Mucosa of descending colon (tissue), 3 donors: ENCODE data around the gene TTC33. TPM values are rescaled to one million over a fixed set of nuclear protein-coding genes. Genes with fewer than 3 reads are reported as not detected.

Source experiments
- ATAC-seq: fragments of 200-7000 bp; cut with Tn5 transposase; one replicate; pipeline ENCODE4 v1.9.1; 2020; ENCODE audit warnings: mild to moderate bottlenecking, moderate library complexity
- DNase-seq, 3 donors: peaks; one replicate each; pipeline ENCODE4 v3.0.0-alpha.2; 2020
- H3K36me3 ChIP-seq: fragments of 200-600 bp; one replicate; pipeline ENCODE4 v1.8.0; 2021; ENCODE audit warnings: low read depth, mild to moderate bottlenecking
- H3K4me1 ChIP-seq: fragments of 200-600 bp; one replicate; pipeline ENCODE4 v1.8.0; 2021; ENCODE audit warnings: low read depth, mild to moderate bottlenecking
- H3K4me3 ChIP-seq: fragments of 200-600 bp; one replicate; pipeline ENCODE4 v1.8.0; 2021; ENCODE audit warnings: mild to moderate bottlenecking
- H3K9me3 ChIP-seq: fragments of 200-600 bp; one replicate; pipeline ENCODE4 v1.8.0; 2021; ENCODE audit warnings: mild to moderate bottlenecking
- intact Hi-C, 2 donors: fragments of 100-400 bp; cut with DNase I in 1 of 2; cut with micrococcal nuclease in 1 of 2; formaldehyde crosslinking; loops; one replicate each; pipeline versions ENCODE4 v1.11.0 to v1.11.1; 2022; cut with DNase I, micrococcal nuclease
- total RNA-seq, 3 donors: library from RNA; stranded (reverse); fragmentation: NEBNext Ultra II Directional in 2 of 3; extraction: Animal tissue kit (Norgen Biotek cat#: 25700) in 2 of 3; gene quantifications; one replicate each; pipeline versions ENCODE4 v1.2.1 to v1.2.4, GENCODE V29; 2021 to 2023
- TF ChIP-seq, protein P1 (sequence below): fragments of 200-600 bp; IDR thresholded peaks from one replicate; pipeline ENCODE4 v1.8.0; 2022; ENCODE audit warnings: antibody characterized with exemption, mild to moderate bottlenecking
- donor health status: DM: no; HTN: no; CAD: no; lungs with moderate emphysema.
- donor health status: DM: no; HTN: no; CAD: no.
- donor health status: DM: no; HTN: yes; CAD: no.

TTC33 gene
- total RNA-seq, 3 donors from 2014 or later: 15.1 to 22.6 (median 17.2) TPM

DNA sequence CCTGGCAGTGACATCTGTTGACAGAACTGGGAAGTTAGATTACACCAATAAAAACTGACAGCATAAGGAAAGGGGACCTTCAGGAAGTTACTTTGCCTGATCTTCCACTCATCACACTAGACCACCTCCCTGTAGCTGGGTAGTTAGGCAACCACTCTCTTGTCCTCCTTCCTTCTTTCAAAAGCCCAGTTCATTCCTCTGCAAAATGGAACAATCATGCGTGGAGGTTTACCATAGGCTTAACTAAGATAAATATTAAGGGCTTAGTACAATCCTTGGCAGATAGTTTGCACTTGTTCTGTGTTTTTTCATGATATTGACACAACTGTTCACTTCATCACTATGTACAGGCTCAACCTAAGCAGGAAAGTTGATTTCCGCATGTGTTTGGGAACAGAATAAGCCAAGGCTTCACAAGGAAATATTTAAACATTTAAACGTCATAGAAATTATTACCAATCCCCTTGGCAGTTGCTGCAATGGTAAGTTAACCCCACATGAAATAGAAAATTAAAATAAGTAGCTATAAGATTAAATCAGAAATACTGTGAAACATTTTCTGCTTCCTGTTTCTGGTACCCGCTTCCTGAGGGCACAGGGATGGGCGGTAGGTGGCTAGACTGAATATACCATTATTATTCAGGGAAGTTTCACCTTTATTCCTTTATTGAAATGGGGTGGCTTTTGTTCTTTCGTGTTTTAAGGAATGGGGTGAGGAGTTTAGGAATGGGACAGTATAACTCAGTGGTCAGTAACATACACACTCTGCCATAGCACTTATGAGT, 86.0 kb downstream of the TTC33 start:
- Histone ChIP-seq H3K9me3 (no peaks in the 10 kb centered on the region), H3K36me3 (no peaks in the 10 kb centered on the region), H3K4me1 (no peaks in the 10 kb centered on the region), H3K4me3 (no peak overlapping the region)
- TF ChIP-seq, protein P1, sequence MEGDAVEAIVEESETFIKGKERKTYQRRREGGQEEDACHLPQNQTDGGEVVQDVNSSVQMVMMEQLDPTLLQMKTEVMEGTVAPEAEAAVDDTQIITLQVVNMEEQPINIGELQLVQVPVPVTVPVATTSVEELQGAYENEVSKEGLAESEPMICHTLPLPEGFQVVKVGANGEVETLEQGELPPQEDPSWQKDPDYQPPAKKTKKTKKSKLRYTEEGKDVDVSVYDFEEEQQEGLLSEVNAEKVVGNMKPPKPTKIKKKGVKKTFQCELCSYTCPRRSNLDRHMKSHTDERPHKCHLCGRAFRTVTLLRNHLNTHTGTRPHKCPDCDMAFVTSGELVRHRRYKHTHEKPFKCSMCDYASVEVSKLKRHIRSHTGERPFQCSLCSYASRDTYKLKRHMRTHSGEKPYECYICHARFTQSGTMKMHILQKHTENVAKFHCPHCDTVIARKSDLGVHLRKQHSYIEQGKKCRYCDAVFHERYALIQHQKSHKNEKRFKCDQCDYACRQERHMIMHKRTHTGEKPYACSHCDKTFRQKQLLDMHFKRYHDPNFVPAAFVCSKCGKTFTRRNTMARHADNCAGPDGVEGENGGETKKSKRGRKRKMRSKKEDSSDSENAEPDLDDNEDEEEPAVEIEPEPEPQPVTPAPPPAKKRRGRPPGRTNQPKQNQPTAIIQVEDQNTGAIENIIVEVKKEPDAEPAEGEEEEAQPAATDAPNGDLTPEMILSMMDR: no peak
- no peak for DNase-seq
- intact Hi-C loops: no loop called here
- ATAC-seq: peak; percentile 63

DNA sequence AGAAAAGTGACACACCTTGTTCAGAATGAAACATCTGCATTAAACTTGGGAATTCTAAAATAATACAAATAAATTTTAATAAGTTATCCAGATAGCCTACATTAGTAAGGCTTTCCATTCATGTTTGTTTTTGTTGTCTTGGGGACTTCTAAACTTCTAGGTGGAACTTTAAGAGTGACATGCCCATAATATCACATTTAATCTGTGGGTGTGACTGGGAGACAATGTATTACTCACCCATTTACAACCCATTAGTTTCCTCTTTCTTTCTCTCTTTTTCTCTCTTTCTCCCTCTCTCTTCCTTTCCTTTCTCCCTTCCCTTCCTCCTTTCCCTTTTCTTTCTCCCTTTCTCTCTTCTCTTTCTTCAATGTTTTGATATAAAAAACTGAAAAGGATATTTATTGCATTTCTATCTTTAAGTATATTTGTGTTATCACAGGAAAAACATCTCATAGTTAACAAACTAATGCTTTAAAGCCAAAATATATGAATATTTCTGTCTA, 88.5 kb downstream of the TTC33 start:
- no peak overlapping the region for H3K4me3 ChIP-seq
- no peaks in the 10 kb centered on the region for H3K9me3 ChIP-seq
- no peak for DNase-seq
- no peaks in the 10 kb centered on the region for H3K36me3 ChIP-seq
- TF ChIP-seq, protein P1: no peak
- ATAC-seq: peak; percentile 57
- H3K4me1 ChIP-seq: no peaks in the 10 kb centered on the region
- intact Hi-C loops: no loop called here

DNA sequence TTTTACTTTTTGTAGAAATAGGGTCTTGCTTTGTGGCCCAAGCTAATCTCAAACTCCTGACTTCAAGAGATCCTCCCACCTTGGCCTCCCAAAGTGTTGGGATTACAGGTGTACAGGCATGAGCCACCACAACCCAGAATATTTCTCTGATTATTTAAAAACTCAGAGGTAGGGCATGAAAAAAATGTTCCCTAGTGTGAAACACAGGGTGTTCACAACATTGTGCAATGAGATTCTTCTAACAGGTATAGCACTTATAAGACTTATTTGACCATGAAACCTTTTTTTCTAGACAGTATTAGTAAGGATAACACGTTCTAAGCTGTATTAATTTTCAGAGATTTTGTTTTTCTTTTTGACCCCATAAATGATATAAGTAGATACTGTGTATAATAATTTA, 89.1 kb downstream of the TTC33 start:
- TF ChIP-seq, protein P1: no peak
- ATAC-seq (no peak), DNase-seq (no peak)
- no peaks in the 10 kb centered on the region for H3K36me3 ChIP-seq
- H3K4me3 ChIP-seq: no peak overlapping the region
- intact Hi-C loops: no loop called here
- no peaks in the 10 kb centered on the region for H3K4me1 ChIP-seq
- H3K9me3 ChIP-seq: no peaks in the 10 kb centered on the region

DNA sequence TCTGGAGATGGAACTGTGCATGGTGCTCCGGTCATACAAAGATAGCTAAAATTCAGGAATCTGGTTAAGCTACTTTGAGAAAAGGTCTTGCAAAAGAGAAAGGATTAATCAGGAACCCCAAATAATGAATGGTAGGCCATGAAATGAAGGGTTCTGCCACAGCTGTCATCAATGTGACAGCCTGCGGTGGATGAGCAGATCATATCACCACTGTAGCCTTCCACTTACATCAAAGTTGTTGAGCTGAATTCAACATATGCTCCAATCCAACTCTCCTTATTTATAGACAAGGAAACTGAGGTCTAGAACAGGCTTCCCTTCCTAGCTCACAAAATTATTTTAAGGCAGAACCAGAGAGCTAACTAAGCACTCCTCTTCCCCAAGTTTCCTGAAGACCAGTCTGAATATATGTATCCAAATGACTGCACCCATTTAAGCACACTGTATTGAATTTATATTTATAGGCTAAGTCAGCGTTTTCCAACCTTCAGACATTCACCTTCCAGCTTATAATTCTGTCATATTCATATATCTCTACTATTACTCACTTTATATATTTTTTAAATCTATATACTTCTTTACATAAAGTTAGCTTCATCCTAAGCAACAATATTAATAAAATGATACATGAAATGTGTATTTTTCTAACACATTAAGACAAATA, 90.0 kb downstream of the TTC33 start:
- Histone ChIP-seq H3K4me3 (no peak overlapping the region), H3K9me3 (no peaks in the 10 kb centered on the region), H3K4me1 (no peaks in the 10 kb centered on the region), H3K36me3 (no peaks in the 10 kb centered on the region)
- no peak for ATAC-seq
- intact Hi-C loops: no loop called here
- TF ChIP-seq, protein P1: no peak
- DNase-seq: no peak

DNA sequence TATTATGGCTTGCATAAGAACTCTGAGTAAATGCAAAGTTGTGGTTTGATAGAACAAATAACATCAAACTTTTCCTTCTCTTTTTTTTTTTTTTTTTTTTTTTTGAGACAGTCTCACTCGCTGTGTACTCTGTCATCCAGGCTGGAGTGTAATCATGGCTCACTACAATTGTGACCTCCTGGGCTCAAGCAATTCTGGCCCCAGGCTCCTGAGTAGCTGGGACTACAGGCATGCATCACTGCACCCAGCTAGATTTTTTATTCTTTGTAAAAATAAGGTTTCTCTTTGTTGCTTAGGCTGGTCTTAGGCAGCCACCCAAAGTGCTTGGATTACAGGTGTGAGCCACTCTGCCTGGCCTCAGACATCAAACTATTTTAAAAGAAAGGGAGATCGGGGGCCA, 95.0 kb downstream of the TTC33 start:
- no peak for ATAC-seq
- Histone ChIP-seq H3K4me1 (no peaks in the 10 kb centered on the region), H3K36me3 (no peaks in the 10 kb centered on the region), H3K9me3 (no peaks in the 10 kb centered on the region), H3K4me3 (no peak overlapping the region)
- no peak for DNase-seq
- intact Hi-C loops: no loop called here
- TF ChIP-seq, protein P1: no peak
